Progenitor cell of endocrine pancreas (in vitro differentiated cells): ENCODE measurements around the gene CALHM2. TPM values are rescaled to one million over a fixed set of nuclear protein-coding genes. Genes with fewer than 3 reads are reported as not detected.

ENCODE experiments used
- DNase-seq: peaks from one replicate; pipeline ENCODE4 v3.0.0; 2021; ENCODE audit warnings: low spot score; ENCODE audit not compliant: unreplicated experiment
- H3K27ac Mint-ChIP-seq: 2 replicates; pipeline ENCODE4 v1.8.0; 2021; ENCODE audit warnings: mild to moderate bottlenecking, moderate library complexity, mixed read lengths
- H3K27me3 Mint-ChIP-seq: 2 replicates; pipeline ENCODE4 v1.8.0; 2021; ENCODE audit warnings: mixed read lengths
- H3K36me3 Mint-ChIP-seq: 2 replicates; pipeline ENCODE4 v1.8.0; 2022; ENCODE audit warnings: mixed read lengths; ENCODE audit not compliant: insufficient read depth
- H3K4me1 Mint-ChIP-seq: 2 replicates; pipeline ENCODE4 v1.8.0; 2021; ENCODE audit warnings: low read depth, mixed read lengths
- H3K4me3 Mint-ChIP-seq: 2 replicates; pipeline ENCODE4 v1.8.0; 2021; ENCODE audit warnings: low read depth, mild to moderate bottlenecking, moderate library complexity, mixed read lengths
- H3K9me3 Mint-ChIP-seq: 2 replicates; pipeline ENCODE4 v1.8.0; 2021; ENCODE audit warnings: low read depth, mixed read lengths
- total RNA-seq: library from RNA; stranded (reverse); gene quantifications from 2 replicates; pipeline ENCODE4 v1.2.1, GENCODE V29; 2021
- TF ChIP-seq, protein P1 (sequence below): fragments of 200-600 bp; sonication (generic); IDR thresholded peaks from one replicate; pipeline ENCODE4 v1.5.0; 2021; ENCODE audit warnings: antibody characterized with exemption, mild to moderate bottlenecking; ENCODE audit not compliant: unreplicated experiment

CALHM2 gene
- total RNA-seq, 1 donor from 2014 or later: 0.69 TPM

DNA sequence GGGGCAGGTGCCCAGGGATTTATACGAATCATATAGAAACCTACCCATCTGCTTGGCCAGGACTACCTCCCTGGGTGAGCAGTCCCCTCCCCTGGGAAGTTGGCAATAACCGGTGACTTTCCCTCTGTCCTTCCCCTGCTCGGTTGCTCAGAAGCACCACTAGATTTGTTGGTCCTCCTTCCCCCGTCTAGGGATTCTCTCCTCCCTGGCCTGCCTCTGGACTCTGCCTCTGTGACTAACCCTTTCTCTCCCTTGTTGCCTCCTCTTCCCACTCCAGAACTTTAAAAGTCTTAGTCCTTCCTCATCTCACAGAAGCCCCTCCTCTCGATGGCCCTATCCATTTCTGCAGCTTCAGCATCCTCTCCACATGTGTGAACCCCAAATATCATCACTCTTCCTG lies 17.0 kb upstream of the CALHM2 start:
- no peak overlapping the region for H3K4me3 Mint-ChIP-seq
- TF ChIP-seq, protein P1, sequence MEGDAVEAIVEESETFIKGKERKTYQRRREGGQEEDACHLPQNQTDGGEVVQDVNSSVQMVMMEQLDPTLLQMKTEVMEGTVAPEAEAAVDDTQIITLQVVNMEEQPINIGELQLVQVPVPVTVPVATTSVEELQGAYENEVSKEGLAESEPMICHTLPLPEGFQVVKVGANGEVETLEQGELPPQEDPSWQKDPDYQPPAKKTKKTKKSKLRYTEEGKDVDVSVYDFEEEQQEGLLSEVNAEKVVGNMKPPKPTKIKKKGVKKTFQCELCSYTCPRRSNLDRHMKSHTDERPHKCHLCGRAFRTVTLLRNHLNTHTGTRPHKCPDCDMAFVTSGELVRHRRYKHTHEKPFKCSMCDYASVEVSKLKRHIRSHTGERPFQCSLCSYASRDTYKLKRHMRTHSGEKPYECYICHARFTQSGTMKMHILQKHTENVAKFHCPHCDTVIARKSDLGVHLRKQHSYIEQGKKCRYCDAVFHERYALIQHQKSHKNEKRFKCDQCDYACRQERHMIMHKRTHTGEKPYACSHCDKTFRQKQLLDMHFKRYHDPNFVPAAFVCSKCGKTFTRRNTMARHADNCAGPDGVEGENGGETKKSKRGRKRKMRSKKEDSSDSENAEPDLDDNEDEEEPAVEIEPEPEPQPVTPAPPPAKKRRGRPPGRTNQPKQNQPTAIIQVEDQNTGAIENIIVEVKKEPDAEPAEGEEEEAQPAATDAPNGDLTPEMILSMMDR: no peak
- H3K36me3 Mint-ChIP-seq: no peaks in the 10 kb centered on the region
- H3K27ac Mint-ChIP-seq: no peak overlapping the region
- H3K27me3 Mint-ChIP-seq: peaks cover 28% of the 10 kb centered on the region
- H3K4me1 Mint-ChIP-seq: no peaks in the 10 kb centered on the region
- H3K9me3 Mint-ChIP-seq: no peaks in the 10 kb centered on the region
- DNase-seq: no peak

DNA sequence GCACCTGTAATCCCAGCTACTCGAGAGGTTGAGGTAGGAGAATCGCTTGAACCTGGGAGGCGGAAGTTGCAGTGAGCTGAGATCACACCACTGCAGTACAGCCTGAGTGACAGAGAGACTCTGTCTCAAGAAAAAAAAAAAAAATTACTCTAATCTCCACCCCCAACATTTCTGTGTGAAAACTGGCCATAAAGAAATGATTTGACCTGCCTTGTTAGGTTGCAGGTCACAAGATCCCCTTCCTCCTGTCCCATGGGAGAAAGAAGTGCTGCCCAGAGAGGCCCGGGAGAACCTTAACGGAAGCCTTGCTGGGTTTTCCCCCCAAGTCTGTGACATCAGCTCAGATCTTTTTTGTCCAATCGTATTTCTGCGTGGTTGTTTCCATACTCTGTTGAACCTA lies 15.2 kb upstream of the CALHM2 start:
- TF ChIP-seq, protein P1: no peak
- no peaks in the 10 kb centered on the region for H3K4me1 Mint-ChIP-seq
- H3K27ac Mint-ChIP-seq: no peak overlapping the region
- no peaks in the 10 kb centered on the region for H3K36me3 Mint-ChIP-seq
- no peaks in the 10 kb centered on the region for H3K9me3 Mint-ChIP-seq
- no peak for DNase-seq
- H3K4me3 Mint-ChIP-seq: no peak overlapping the region
- H3K27me3 Mint-ChIP-seq: peaks cover 25% of the 10 kb centered on the region

DNA sequence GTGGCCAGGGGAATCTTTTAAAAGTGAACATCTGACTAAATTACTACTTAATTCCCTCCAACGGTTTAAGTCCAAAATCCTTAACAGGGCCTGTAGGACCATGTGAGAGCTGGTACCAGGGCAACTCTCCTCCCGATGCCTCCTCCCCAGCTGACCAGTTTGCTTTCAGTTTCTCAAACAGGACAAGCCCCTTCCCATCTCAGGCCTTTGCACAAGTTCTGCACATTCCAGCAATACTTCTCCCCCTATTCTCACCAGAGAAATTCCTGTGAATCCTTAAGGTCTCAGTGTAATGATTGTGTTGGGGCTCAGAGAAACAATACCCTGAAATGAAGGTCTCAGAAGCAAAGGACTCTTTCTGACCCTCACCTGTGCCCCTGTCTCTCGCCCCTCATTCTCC lies 14.6 kb upstream of the CALHM2 start:
- no peak overlapping the region for H3K27ac Mint-ChIP-seq
- H3K27me3 Mint-ChIP-seq: peaks cover 25% of the 10 kb centered on the region
- no peaks in the 10 kb centered on the region for H3K9me3 Mint-ChIP-seq
- no peaks in the 10 kb centered on the region for H3K36me3 Mint-ChIP-seq
- H3K4me3 Mint-ChIP-seq: no peak overlapping the region
- H3K4me1 Mint-ChIP-seq: no peaks in the 10 kb centered on the region
- TF ChIP-seq, protein P1: no peak
- no peak for DNase-seq

DNA sequence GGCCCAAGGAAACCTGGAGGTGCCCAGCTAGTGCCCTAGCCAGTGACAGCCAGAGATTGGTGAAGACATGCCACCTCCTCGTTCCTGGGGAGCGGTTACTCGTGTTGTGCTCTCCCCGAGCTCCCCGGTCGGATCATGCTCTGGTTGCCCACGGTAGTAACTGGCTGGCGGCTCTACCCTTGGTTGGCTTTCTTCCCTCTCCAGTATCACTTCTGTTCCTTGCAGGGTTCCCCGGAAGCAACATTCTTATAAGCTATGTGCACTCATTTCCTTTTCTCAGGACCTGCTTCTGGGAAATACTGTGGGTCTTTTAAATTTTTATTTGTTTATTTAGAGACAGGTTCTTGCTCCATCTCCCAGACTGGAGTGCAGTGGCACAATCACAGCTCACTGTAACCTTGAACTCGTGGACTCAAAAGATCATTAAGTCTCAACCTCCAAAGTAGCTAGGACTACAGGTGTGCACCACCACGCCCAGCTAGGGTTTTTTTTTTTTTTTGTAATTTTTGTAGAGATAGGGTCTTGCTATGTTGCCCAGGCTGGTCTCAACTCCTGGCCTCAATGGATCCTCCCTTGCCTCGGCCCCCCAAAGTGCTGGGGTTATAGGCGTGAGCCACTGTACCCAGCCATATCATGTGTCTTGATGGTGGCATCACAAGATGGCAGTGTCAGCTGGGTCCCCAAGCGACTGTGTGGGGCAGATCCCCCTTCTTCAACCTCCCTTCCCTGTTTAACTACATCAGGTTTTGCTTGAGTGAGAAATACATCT lies 13.4 kb upstream of the CALHM2 start:
- TF ChIP-seq, protein P1: no peak
- no peak overlapping the region for H3K27ac Mint-ChIP-seq

DNA sequence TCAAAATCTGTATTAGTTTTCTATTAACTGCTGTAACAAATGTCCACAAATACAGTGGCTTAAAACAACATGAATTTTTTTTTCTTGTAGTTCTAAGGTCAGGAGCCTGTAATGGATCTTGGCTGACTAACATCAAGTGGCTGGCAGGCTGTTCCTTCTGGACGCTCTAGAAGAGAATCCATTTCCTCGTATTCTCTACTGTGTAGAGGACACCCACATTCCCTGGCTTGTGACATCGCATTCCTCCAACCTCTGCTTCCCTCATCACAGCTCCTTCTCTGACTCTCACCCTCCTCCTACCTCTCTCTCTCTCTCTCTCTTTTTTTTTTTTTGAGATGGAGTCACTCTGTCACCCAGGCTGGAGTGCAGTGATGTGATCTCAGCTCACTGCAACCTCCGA lies 11.3 kb upstream of the CALHM2 start:
- H3K36me3 Mint-ChIP-seq: no peaks in the 10 kb centered on the region
- DNase-seq: no peak
- no peaks in the 10 kb centered on the region for H3K4me1 Mint-ChIP-seq
- H3K4me3 Mint-ChIP-seq: no peak overlapping the region
- H3K27me3 Mint-ChIP-seq: peaks cover 9% of the 10 kb centered on the region
- H3K9me3 Mint-ChIP-seq: no peaks in the 10 kb centered on the region
- TF ChIP-seq, protein P1: no peak
- H3K27ac Mint-ChIP-seq: no peak overlapping the region

More for the DNA sequence above, 13.4 kb upstream of the CALHM2 start:
- H3K4me1 Mint-ChIP-seq: no peaks in the 10 kb centered on the region
- DNase-seq: no peak
- no peaks in the 10 kb centered on the region for H3K36me3 Mint-ChIP-seq
- no peak overlapping the region for H3K4me3 Mint-ChIP-seq
- H3K9me3 Mint-ChIP-seq: no peaks in the 10 kb centered on the region
- H3K27me3 Mint-ChIP-seq: peaks cover 23% of the 10 kb centered on the region
